ENCODE results near the gene DOCK10.

DOCK10 gene

GRCh38 chr2:224876522-224876921 lies 165.7 kb downstream of the DOCK10 start:
- DNase-seq (ENCODE audit: low spot score), result no peak

- DNase-seq (ENCODE audit: low spot score), result no peak
These were observed 166.4 kb downstream of the DOCK10 start for GRCh38 chr2:224875841-224876240.

GRCh38 chr2:224875153-224875552 lies 167.1 kb downstream of the DOCK10 start:
- no peak for DNase-seq (ENCODE audit: low spot score)

- DNase-seq (ENCODE audit: low spot score), result no peak
These were observed 170.5 kb downstream of the DOCK10 start for GRCh38 chr2:224871813-224872212.

GRCh38 chr2:224870341-224870740 lies 171.9 kb downstream of the DOCK10 start:
- DNase-seq (ENCODE audit: low spot score), result no peak

- no peak for DNase-seq (ENCODE audit: low spot score)
These were observed 172.6 kb downstream of the DOCK10 start for GRCh38 chr2:224869601-224870233.

- no peak for DNase-seq (ENCODE audit: low spot score)
These were observed 177.3 kb downstream of the DOCK10 start for GRCh38 chr2:224865016-224865415.

- DNase-seq (ENCODE audit: low spot score), result no peak
These were observed 181.0 kb downstream of the DOCK10 start for GRCh38 chr2:224861266-224861665.

- DNase-seq (ENCODE audit: low spot score), result no peak
These were observed 181.5 kb downstream of the DOCK10 start for GRCh38 chr2:224860786-224861185.

- DNase-seq (ENCODE audit: low spot score), result no peak
These were observed 190.5 kb downstream of the DOCK10 start for GRCh38 chr2:224851811-224852210.

GRCh38 chr2:224850081-224850480 lies 192.2 kb downstream of the DOCK10 start:
- no peak for DNase-seq (ENCODE audit: low spot score)

GRCh38 chr2:224849264-224849663 lies 193.0 kb downstream of the DOCK10 start:
- DNase-seq (ENCODE audit: low spot score), result no peak

GRCh38 chr2:224847961-224848850 lies 194.1 kb downstream of the DOCK10 start:
- no peak for DNase-seq (ENCODE audit: low spot score)

GRCh38 chr2:224847381-224847780 lies 194.9 kb downstream of the DOCK10 start:
- no peak for DNase-seq (ENCODE audit: low spot score)

- DNase-seq (ENCODE audit: low spot score), result no peak
These were observed 195.6 kb downstream of the DOCK10 start for GRCh38 chr2:224846686-224847085.

- no peak for DNase-seq (ENCODE audit: low spot score)
These were observed 196.1 kb downstream of the DOCK10 start for GRCh38 chr2:224846161-224846560.

GRCh38 chr2:224843141-224843540 lies 199.1 kb downstream of the DOCK10 start:
- no peak for DNase-seq (ENCODE audit: low spot score)

- DNase-seq (ENCODE audit: low spot score), result no peak
These were observed 200.4 kb downstream of the DOCK10 start for GRCh38 chr2:224841910-224842309.

GRCh38 chr2:224838335-224838734 lies 203.9 kb downstream of the DOCK10 start:
- DNase-seq (ENCODE audit: low spot score), result no peak

GRCh38 chr2:224837558-224837957 lies 204.7 kb downstream of the DOCK10 start:
- DNase-seq (ENCODE audit: low spot score), result no peak

- DNase-seq (ENCODE audit: low spot score), result no peak
These were observed 205.2 kb downstream of the DOCK10 start for GRCh38 chr2:224837066-224837465.

GRCh38 chr2:224836263-224836662 lies 206.0 kb downstream of the DOCK10 start:
- DNase-seq (ENCODE audit: low spot score), result no peak

- DNase-seq (ENCODE audit: low spot score), result no peak
These were observed 206.9 kb downstream of the DOCK10 start for GRCh38 chr2:224835405-224835804.

GRCh38 chr2:224833986-224834385 lies 208.3 kb downstream of the DOCK10 start:
- no peak for DNase-seq (ENCODE audit: low spot score)

Data from HuH-7.5 (cell line).